Breast epithelium (tissue), 4 donors: ENCODE measurements around the gene GRPEL2. TPM values are rescaled to one million over a fixed set of nuclear protein-coding genes. Genes with fewer than 3 reads are reported as not detected.
A peak's percentile ranks its signal among the peaks of the same experiment; 100 is the strongest.

Experiments
- DNase-seq, 2 donors: peaks; one replicate each; pipeline ENCODE4 v3.0.0-alpha.2; 2019; ENCODE audit warnings: low spot score in 2 of 2
- H3K27ac ChIP-seq, 2 donors: fragments of 200-600 bp; sonication (generic) in 1 of 2; one replicate each; pipeline ENCODE4 v1.5.1; 2016 to 2019; ENCODE audit warnings: mild to moderate bottlenecking in 1 of 2
- H3K27me3 ChIP-seq, 2 donors: fragments of 200-600 bp; sonication (generic) in 1 of 2; one replicate each; pipeline versions ENCODE4 v1.5.1 to v1.6.0; 2017 to 2019; ENCODE audit warnings: control low read depth in 1 of 2, mild to moderate bottlenecking in 1 of 2
- H3K36me3 ChIP-seq: fragments of 200-600 bp; one replicate; pipeline ENCODE4 v1.5.1; 2019
- H3K4me1 ChIP-seq, 2 donors: fragments of 200-600 bp; sonication (generic); one replicate each; pipeline ENCODE4 v1.5.1; 2016 to 2019; ENCODE audit warnings: control low read depth in 1 of 2
- H3K4me3 ChIP-seq, 3 donors: fragments of 200-600 bp; sonication (generic); 1 replicate in 2 of 3; 2 replicates in 1 of 3; pipeline ENCODE4 v1.5.1; 2016 to 2019; ENCODE audit warnings: mild to moderate bottlenecking in 3 of 3, moderate library complexity in 2 of 3
- H3K9me3 ChIP-seq, 2 donors: fragments of 200-600 bp; sonication (generic) in 1 of 2; one replicate each; pipeline ENCODE4 v1.5.1; 2016 to 2019; ENCODE audit warnings: control low read depth in 1 of 2
- POLR2A ChIP-seq: fragments of 450-650 bp; IDR thresholded peaks from one replicate; pipeline ENCODE4 v1.6.1; 2016; ENCODE audit warnings: antibody characterized with exemption, mild to moderate bottlenecking, moderate library complexity
- POLR2AphosphoS5 ChIP-seq, 3 donors: sonication (generic); formaldehyde crosslinking; IDR thresholded peaks; one replicate each; pipeline ENCODE4 v1.6.1; 2017; ENCODE audit warnings: antibody characterized with exemption in 3 of 3
- intact Hi-C: fragments of 100-400 bp; cut with DNase I; formaldehyde crosslinking; loops from one replicate; pipeline ENCODE4 v1.15.1; 2023; ENCODE audit warnings: low total_unique reads
- total RNA-seq, 3 donors: library from RNA; depleted of rRNA; stranded (reverse); fragments of >200 nt; gene quantifications; one replicate each; pipeline ENCODE4 v1.1.0, GENCODE V29; 2016
- TF ChIP-seq, protein P1 (sequence below), 3 donors: fragments of 450-650 bp; IDR thresholded peaks; one replicate each; pipeline ENCODE4 v1.5.1; 2016 to 2017; ENCODE audit warnings: antibody characterized with exemption in 3 of 3, mild to moderate bottlenecking in 3 of 3, moderate library complexity in 3 of 3

The GRPEL2 gene
- total RNA-seq, 3 donors from 2014 or later = 14.4 to 17.1 (median 16.5) TPM

DNA sequence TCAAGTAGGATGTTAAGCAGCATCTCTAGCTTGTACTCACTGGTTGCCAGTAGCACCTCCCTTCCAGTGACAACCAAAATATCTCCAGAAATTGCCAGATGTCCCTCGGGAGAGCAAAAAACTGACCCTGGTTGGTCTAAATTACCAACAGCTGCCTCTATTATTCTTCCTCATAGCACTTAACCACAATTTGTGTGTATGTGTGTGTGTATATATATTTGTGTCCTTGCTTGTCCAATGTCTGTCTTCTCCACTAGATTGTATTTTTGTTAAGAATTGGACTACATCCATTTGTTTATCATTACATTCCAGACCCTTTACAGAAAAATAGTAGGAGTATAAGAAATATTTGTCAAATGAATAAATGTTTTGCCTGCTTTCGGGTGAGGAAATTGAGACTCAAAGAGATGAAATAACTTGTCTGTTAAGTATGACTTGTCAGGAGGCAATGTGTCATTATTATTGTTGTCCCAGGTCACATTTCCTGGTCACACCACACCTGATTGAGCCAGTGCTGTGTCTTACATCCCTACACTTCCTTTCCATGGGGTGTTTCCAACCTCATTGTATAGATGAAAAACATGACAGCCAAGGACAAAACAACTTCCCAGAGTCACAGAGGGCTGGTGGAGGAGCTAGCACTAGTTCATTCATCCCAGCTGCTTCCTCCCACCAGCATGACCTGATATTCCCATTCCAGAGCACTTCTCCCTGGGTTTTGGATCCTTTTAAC is 11.4 kb upstream of the GRPEL2 start:
- peak overlapping the region in 1 of 2 donors; percentile 38 for H3K27ac ChIP-seq
- no peaks in the 10 kb centered on the region for H3K9me3 ChIP-seq
- H3K36me3 ChIP-seq = no peaks in the 10 kb centered on the region
- H3K4me3 ChIP-seq = no peak overlapping the region
- intact Hi-C loops = no loop called here
- H3K27me3 ChIP-seq = no peaks in the 10 kb centered on the region
- no peak for DNase-seq
- H3K4me1 ChIP-seq = no peaks in the 10 kb centered on the region
- TF ChIP-seq POLR2AphosphoS5 (IDR thresholded peaks at IDR 0.05) = no peak
- TF ChIP-seq, protein P1, sequence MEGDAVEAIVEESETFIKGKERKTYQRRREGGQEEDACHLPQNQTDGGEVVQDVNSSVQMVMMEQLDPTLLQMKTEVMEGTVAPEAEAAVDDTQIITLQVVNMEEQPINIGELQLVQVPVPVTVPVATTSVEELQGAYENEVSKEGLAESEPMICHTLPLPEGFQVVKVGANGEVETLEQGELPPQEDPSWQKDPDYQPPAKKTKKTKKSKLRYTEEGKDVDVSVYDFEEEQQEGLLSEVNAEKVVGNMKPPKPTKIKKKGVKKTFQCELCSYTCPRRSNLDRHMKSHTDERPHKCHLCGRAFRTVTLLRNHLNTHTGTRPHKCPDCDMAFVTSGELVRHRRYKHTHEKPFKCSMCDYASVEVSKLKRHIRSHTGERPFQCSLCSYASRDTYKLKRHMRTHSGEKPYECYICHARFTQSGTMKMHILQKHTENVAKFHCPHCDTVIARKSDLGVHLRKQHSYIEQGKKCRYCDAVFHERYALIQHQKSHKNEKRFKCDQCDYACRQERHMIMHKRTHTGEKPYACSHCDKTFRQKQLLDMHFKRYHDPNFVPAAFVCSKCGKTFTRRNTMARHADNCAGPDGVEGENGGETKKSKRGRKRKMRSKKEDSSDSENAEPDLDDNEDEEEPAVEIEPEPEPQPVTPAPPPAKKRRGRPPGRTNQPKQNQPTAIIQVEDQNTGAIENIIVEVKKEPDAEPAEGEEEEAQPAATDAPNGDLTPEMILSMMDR (IDR thresholded peaks at IDR 0.05) = no peak

DNA sequence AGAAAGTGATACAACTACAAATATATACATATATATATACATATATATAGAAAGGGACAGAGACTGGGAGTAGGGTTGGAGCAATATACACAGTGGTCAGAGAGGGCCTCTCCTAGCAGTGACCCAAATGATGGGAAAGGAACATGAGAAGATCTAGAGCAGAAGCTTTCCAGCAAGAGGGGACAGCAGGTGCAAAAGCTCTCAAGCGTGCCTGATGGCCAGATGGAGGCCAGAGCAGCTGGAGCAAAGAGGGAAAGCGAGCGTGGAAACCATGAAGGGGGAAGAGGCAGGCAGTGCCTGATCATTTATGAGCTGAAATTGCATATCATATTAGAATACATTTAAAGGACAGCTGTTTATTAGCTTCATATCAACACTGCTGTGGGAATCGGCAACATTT is 7.6 kb upstream of the GRPEL2 start:
- no peaks in the 10 kb centered on the region for H3K36me3 ChIP-seq
- no peaks in the 10 kb centered on the region for H3K9me3 ChIP-seq
- no peaks in the 10 kb centered on the region for H3K4me1 ChIP-seq
- TF ChIP-seq POLR2AphosphoS5 (IDR thresholded peaks at IDR 0.05) = no peak
- TF ChIP-seq, protein P1 (IDR thresholded peaks at IDR 0.05) = no peak
- no peak for TF ChIP-seq POLR2A
- H3K4me3 ChIP-seq = no peak overlapping the region
- intact Hi-C loops = no loop called here
- no peak for DNase-seq
- H3K27me3 ChIP-seq = no peaks in the 10 kb centered on the region
- no peak overlapping the region for H3K27ac ChIP-seq

DNA sequence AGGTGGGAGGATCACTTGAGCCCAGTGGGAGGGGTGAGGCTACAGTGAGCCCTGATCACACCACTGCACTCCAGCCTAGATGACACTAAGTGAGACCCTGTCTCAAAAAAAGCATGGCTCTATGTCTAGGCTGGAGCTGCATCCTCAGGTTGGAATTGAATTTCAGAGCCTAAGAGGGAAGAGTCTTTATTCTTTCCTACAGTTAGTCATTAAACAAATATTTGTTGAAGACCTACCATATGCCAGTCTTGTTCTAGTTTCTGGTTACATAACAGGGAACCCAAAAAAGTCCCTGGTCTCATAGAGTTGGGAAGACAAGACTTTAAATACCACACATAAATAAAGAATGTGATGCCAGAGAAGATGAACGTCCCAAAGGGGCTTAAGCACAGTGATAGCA is 6.9 kb upstream of the GRPEL2 start:
- Histone ChIP-seq H3K27ac (no peak overlapping the region), H3K9me3 (no peaks in the 10 kb centered on the region), H3K4me1 (no peaks in the 10 kb centered on the region), H3K4me3 (no peak overlapping the region), H3K36me3 (no peaks in the 10 kb centered on the region), H3K27me3 (no peaks in the 10 kb centered on the region)
- no peak for TF ChIP-seq POLR2AphosphoS5 (IDR thresholded peaks at IDR 0.05)
- TF ChIP-seq, protein P1 (IDR thresholded peaks at IDR 0.05) = no peak
- no peak for TF ChIP-seq POLR2A
- DNase-seq = no peak
- intact Hi-C loops = no loop called here

DNA sequence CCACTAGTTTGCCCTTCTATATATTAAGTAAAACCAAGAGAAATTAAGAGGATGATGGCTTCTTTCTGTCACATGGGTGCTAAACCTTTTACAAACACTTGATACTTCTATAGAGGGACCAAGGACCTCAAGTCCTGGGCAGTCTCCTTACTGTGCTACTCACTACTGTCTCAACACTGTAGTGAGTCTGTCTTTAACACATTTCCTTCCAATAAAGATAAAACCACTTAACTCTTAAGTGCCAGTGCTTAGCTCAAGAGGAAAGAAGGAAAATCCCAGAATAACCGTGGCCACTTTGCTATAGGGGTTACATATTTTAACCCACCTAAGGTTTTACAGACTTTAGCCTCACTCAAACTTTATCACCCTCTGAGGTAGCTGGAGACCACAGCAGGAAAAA is 4.4 kb upstream of the GRPEL2 start:
- Histone ChIP-seq H3K27ac (no peak overlapping the region), H3K36me3 (no peaks in the 10 kb centered on the region), H3K27me3 (no peaks in the 10 kb centered on the region), H3K9me3 (no peaks in the 10 kb centered on the region), H3K4me3 (no peak overlapping the region), H3K4me1 (no peaks in the 10 kb centered on the region)
- intact Hi-C loops = no loop called here
- TF ChIP-seq, protein P1 (IDR thresholded peaks at IDR 0.05) = no peak
- no peak for TF ChIP-seq POLR2AphosphoS5 (IDR thresholded peaks at IDR 0.05)
- no peak for TF ChIP-seq POLR2A
- DNase-seq = no peak

DNA sequence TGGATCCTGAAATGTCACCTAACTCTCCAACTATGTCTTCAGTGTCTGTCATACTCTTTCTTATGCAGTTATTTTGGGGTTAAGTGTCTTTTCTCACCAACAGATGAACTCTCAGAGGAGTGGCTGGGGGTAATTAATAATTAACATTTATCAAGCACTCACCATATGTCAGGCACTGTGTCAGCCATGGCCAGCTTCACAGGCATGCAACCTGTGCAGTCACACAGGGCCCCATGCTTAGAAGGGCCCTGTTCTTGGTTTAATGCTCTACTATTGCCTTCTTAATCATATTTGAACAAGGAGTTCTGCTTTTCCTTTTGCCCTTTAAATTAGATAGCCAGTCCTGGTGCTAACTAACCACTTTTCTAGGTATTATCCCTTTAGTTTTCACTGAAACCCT is 3.4 kb upstream of the GRPEL2 start:
- intact Hi-C loops = no loop called here
- no peaks in the 10 kb centered on the region for H3K36me3 ChIP-seq

More for the DNA sequence above, 3.4 kb upstream of the GRPEL2 start:
- no peaks in the 10 kb centered on the region for H3K27me3 ChIP-seq
- TF ChIP-seq POLR2AphosphoS5 (IDR thresholded peaks at IDR 0.05) (no peak), POLR2A (no peak)
- TF ChIP-seq, protein P1 (IDR thresholded peaks at IDR 0.05) = no peak
- H3K27ac ChIP-seq = no peak overlapping the region
- H3K9me3 ChIP-seq = no peaks in the 10 kb centered on the region
- H3K4me3 ChIP-seq = no peak overlapping the region
- no peaks in the 10 kb centered on the region for H3K4me1 ChIP-seq
- DNase-seq = no peak
